ENCODE data around the gene SLC26A4.

The SLC26A4 gene

DNA sequence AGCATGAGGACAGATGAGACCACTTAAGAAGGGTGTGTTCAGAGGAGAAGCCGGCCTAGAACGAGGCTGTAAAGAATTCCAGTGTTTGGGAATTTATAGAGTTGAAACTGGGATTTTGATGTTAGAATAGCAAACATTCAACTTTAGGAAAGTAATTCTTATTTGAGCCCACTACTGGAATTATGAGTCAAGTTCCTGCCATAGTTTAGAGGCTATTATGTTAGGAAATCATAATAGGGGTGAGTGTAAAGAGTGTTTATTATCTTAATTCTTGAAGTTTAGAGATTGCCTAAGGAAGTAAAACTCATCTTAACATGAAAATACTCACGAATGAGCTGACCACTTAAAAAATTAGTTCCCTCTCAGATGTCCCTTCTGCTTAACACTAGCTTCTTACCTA is 85.4 kb downstream of the SLC26A4 start:
- no peak for DNase-seq (ENCODE audit: low read depth in 2 of 2)

DNA sequence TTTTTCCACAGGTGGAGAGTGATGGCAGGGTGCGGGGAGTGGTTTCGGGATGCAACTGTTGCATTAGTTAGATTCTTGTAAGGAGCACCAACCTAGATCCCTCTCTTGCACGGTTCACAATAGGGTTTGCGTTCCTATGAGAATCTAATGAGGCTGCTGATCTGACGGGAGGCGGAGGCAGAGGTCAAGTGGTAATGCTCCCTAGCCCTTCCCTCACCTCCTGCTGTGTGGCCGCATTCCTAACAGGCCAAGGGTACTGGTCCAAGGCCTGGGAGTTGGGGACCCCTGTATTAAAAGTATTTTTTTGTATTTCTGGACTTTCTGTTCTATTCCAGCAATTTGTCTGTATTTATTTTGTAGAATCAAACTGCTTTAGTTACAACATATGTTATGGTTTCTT is 90.5 kb downstream of the SLC26A4 start:
- DNase-seq (ENCODE audit: low read depth in 2 of 2): no peak

DNA sequence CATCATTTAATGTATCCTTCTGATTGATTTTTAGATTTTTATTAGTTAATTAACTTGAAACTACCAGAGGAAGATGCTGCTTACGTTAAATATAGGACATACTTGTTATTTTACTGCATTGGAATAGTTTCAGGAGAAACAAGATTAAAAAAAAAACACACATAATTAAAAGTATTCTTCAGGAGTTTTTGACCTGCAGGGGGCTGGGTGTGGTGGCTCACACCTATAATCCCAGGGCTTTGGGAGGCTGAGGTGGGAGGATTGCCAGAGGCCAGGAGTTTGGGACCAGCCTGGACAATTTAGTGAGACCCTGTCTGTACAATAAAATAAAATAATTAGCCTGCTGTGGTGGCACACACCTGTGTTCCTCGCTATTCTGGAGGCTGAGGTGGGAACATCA is 94.0 kb downstream of the SLC26A4 start:
- no peak for DNase-seq (ENCODE audit: low read depth in 2 of 2)

DNA sequence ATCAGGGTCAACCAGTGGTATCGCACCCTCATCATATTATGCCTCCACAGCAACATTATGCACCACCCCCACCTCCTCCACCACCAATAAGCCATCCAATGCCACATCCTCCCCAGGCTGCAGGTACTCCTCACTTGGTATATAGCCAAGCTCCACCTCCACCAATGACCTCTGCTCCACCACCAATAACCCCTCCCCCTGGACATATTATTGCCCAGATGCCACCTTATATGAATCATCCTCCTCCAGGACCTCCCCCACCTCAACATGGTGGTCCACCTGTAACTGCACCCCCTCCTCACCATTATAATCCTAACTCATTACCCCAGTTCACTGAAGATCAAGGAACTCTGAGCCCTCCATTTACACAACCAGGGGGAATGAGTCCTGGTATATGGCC is 98.0 kb downstream of the SLC26A4 start:
- DNase-seq (ENCODE audit: low read depth in 2 of 2): no peak

DNA sequence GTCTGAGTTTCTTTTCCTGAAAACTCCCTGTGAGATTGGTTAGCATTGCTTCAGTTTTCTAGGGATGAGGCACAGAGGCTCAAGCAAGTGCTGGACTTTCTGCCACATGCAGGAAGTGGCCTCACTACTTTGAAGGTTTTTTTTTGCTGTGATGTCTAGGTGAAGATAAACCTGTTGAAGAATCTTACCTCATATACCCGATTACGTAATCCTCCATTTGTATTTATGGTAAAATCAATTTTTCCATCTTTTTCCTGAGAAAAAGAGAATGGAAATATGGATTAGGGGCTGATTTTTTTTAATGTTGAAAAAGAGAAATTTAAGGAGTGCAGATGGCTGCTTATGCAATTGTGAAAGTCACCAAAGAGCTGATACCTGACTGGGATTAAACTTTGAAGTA is 106.8 kb downstream of the SLC26A4 start:
- no peak for DNase-seq (ENCODE audit: low read depth in 2 of 2)
